Breast epithelium (tissue), 3 donors: ENCODE results near the gene LSAMP.

ENCODE experiments used
- CTCF ChIP-seq, 3 donors: fragments of 450-650 bp; IDR thresholded peaks; one replicate each; pipeline ENCODE4 v1.5.1; 2016 to 2017; ENCODE audit warnings: antibody characterized with exemption in 3 of 3, mild to moderate bottlenecking in 3 of 3, moderate library complexity in 3 of 3
- POLR2A ChIP-seq: fragments of 450-650 bp; IDR thresholded peaks from one replicate; pipeline ENCODE4 v1.6.1; 2016; ENCODE audit warnings: antibody characterized with exemption, mild to moderate bottlenecking, moderate library complexity
- POLR2AphosphoS5 ChIP-seq, 3 donors: sonication (generic); formaldehyde crosslinking; IDR thresholded peaks; one replicate each; pipeline ENCODE4 v1.6.1; 2017; ENCODE audit warnings: antibody characterized with exemption in 3 of 3

GRCh38 chr3:116148881-116149851 is 296.1 kb downstream of the LSAMP start:
- TF ChIP-seq CTCF (IDR thresholded peaks at IDR 0.05) = no peak
- no peak for TF ChIP-seq POLR2AphosphoS5 (IDR thresholded peaks at IDR 0.05)
- TF ChIP-seq POLR2A = no peak
